ENCODE results near the gene CACNA2D4. TPM values are rescaled to one million over a fixed set of nuclear protein-coding genes. Genes with fewer than 3 reads are reported as not detected.

CACNA2D4 gene
- total RNA-seq, 6 experiments from 2014 or later = 0.07 to 0.26 (median 0.23) TPM; not detected in 2

- H3K36me3 Mint-ChIP-seq (ENCODE audit: low read depth) = peaks cover 6% of the 10 kb centered on the region
- H3K27me3 Mint-ChIP-seq (ENCODE audit: insufficient read depth) = peaks cover 45% of the 10 kb centered on the region
- H3K4me1 Mint-ChIP-seq (ENCODE audit: low read depth) = peaks cover 18% of the 10 kb centered on the region
- H3K4me3 Mint-ChIP-seq = no peak overlapping the region
- no peak for TF ChIP-seq CTCF (IDR thresholded peaks at IDR 0.05)
- H3K9me3 Mint-ChIP-seq = peaks cover 22% of the 10 kb centered on the region
- no peak for DNase-seq
- H3K27ac Mint-ChIP-seq = no peak overlapping the region
These were observed 63.2 kb downstream of the CACNA2D4 start for GRCh38 chr12:1855241-1855640.

DNA sequence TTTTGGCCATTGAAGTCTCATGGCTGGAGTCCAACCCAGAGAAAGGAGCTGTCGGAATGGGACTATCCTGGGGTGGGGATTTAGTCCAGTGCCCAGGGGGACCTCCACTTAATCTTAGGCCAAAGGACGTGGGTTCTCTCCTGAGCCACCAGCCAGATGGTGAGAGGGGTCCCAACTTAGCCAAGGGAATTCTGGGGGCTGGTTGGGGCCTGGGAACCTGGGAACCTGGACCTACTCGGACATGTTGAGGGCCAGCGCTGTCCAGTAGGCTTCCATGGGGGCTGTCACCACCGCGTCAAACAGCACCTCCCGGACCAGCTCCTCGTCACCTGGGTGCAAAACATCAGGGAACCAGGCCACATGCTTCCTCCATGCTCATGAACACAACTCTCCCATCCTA lies 64.7 kb downstream of the CACNA2D4 start:
- Mint-ChIP-seq H3K27ac (no peak overlapping the region), H3K9me3 (peaks cover 22% of the 10 kb centered on the region), H3K4me1 (ENCODE audit: low read depth) (peaks cover 9% of the 10 kb centered on the region), H3K27me3 (ENCODE audit: insufficient read depth) (peaks cover 46% of the 10 kb centered on the region), H3K36me3 (ENCODE audit: low read depth) (peaks cover 6% of the 10 kb centered on the region), H3K4me3 (no peak overlapping the region)
- no peak for TF ChIP-seq CTCF (IDR thresholded peaks at IDR 0.05)
- DNase-seq = no peak

GRCh38 chr12:1852076-1852475 lies 66.4 kb downstream of the CACNA2D4 start:
- no peak for TF ChIP-seq CTCF (IDR thresholded peaks at IDR 0.05)
- no peak for DNase-seq
- H3K27me3 Mint-ChIP-seq (ENCODE audit: insufficient read depth) = peaks cover 41% of the 10 kb centered on the region
- no peak overlapping the region for H3K4me3 Mint-ChIP-seq
- H3K27ac Mint-ChIP-seq = no peak overlapping the region
- H3K9me3 Mint-ChIP-seq = peaks cover 22% of the 10 kb centered on the region
- peaks cover 9% of the 10 kb centered on the region for H3K4me1 Mint-ChIP-seq (ENCODE audit: low read depth)
- H3K36me3 Mint-ChIP-seq (ENCODE audit: low read depth) = peaks cover 6% of the 10 kb centered on the region

DNA sequence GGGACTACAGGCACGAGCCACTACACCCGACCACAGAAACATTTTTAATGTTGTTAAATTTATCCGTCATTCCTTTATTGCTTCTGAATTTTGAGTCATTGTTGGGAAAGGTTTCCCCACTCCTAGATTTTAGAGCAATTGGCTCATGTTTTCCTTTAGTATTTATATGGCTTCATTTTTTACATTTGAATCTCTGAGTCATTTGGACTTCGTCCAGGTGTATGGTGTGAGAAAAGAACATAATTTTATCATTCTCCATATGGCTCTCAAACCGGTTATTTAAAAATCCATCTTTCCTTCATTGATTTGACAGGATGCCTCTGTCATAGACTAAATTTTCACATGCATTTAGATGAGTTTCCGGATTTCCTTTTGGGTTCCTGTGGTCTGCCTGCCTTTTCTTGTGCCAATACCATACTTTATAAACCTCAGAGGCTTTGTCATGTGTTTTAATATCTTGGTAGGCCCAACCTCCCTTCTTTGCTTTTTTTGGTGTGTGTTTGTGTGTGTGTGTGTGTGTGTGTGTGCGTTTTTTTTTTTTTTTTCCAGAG lies 67.2 kb downstream of the CACNA2D4 start:
- peak; percentile 61 for DNase-seq
- Mint-ChIP-seq H3K27ac (no peak overlapping the region), H3K9me3 (peaks cover 15% of the 10 kb centered on the region), H3K36me3 (ENCODE audit: low read depth) (peaks cover 6% of the 10 kb centered on the region), H3K4me1 (ENCODE audit: low read depth) (peaks cover 9% of the 10 kb centered on the region), H3K27me3 (ENCODE audit: insufficient read depth) (peaks cover 39% of the 10 kb centered on the region), H3K4me3 (no peak overlapping the region)
- TF ChIP-seq CTCF (IDR thresholded peaks at IDR 0.05) = no peak

GRCh38 chr12:1848745-1849144 lies 69.7 kb downstream of the CACNA2D4 start:
- H3K27ac Mint-ChIP-seq = no peak overlapping the region
- no peak for DNase-seq
- no peaks in the 10 kb centered on the region for H3K9me3 Mint-ChIP-seq
- no peaks in the 10 kb centered on the region for H3K36me3 Mint-ChIP-seq (ENCODE audit: low read depth)
- peaks cover 42% of the 10 kb centered on the region for H3K27me3 Mint-ChIP-seq (ENCODE audit: insufficient read depth)
- no peak overlapping the region for H3K4me3 Mint-ChIP-seq
- TF ChIP-seq CTCF (IDR thresholded peaks at IDR 0.05) = no peak
- H3K4me1 Mint-ChIP-seq (ENCODE audit: low read depth) = peaks cover 9% of the 10 kb centered on the region

GRCh38 chr12:1848146-1848545 lies 70.3 kb downstream of the CACNA2D4 start:
- peaks cover 9% of the 10 kb centered on the region for H3K4me1 Mint-ChIP-seq (ENCODE audit: low read depth)
- H3K9me3 Mint-ChIP-seq = no peaks in the 10 kb centered on the region
- peaks cover 37% of the 10 kb centered on the region for H3K27me3 Mint-ChIP-seq (ENCODE audit: insufficient read depth)
- H3K4me3 Mint-ChIP-seq = no peak overlapping the region
- H3K27ac Mint-ChIP-seq = no peak overlapping the region
- TF ChIP-seq CTCF (IDR thresholded peaks at IDR 0.05) = no peak
- no peaks in the 10 kb centered on the region for H3K36me3 Mint-ChIP-seq (ENCODE audit: low read depth)
- no peak for DNase-seq
